ENCODE measurements around the gene CAPN10.
"Not testable (repeated sequence)": the region's sequence is repeated elsewhere in the genome, so short reads cannot be mapped to it uniquely, and the experiment has no call there.

The CAPN10 gene

GRCh38 chr2:240603081-240603835, 16.7 kb downstream of the CAPN10 start:
- no peak for DNase-seq (ENCODE audit: low read depth)

- DNase-seq (ENCODE audit: low read depth) = no peak
These were observed 17.3 kb downstream of the CAPN10 start for GRCh38 chr2:240603846-240604245.

- DNase-seq (ENCODE audit: low read depth) = no peak
These were observed 17.9 kb downstream of the CAPN10 start for GRCh38 chr2:240604291-240604938.

- no peak for DNase-seq (ENCODE audit: low read depth)
These were observed 18.6 kb downstream of the CAPN10 start for GRCh38 chr2:240604939-240605716.

GRCh38 chr2:240605867-240606743, 19.6 kb downstream of the CAPN10 start:
- no peak for DNase-seq (ENCODE audit: low read depth)

- no peak for DNase-seq (ENCODE audit: low read depth)
These were observed 25.2 kb downstream of the CAPN10 start for GRCh38 chr2:240611601-240612210.

GRCh38 chr2:240613781-240614180, 27.2 kb downstream of the CAPN10 start:
- DNase-seq (ENCODE audit: low read depth) = no peak

GRCh38 chr2:240614391-240614790, 27.9 kb downstream of the CAPN10 start:
- DNase-seq (ENCODE audit: low read depth) = no peak

GRCh38 chr2:240615396-240615795, 28.9 kb downstream of the CAPN10 start:
- no peak for DNase-seq (ENCODE audit: low read depth)

GRCh38 chr2:240615820-240616547, 29.4 kb downstream of the CAPN10 start:
- no peak for DNase-seq (ENCODE audit: low read depth)

- DNase-seq (ENCODE audit: low read depth) = not testable (repeated sequence)
These were observed 30.5 kb downstream of the CAPN10 start for GRCh38 chr2:240616860-240617666.

- DNase-seq (ENCODE audit: low read depth) = no peak
These were observed 32.2 kb downstream of the CAPN10 start for GRCh38 chr2:240618776-240619175.

GRCh38 chr2:240619506-240620148, 33.1 kb downstream of the CAPN10 start:
- no peak for DNase-seq (ENCODE audit: low read depth)

- DNase-seq (ENCODE audit: low read depth) = no peak
These were observed 33.7 kb downstream of the CAPN10 start for GRCh38 chr2:240620149-240620731.

- DNase-seq (ENCODE audit: low read depth) = no peak
These were observed 34.3 kb downstream of the CAPN10 start for GRCh38 chr2:240620859-240621258.

GRCh38 chr2:240622060-240622411, 35.5 kb downstream of the CAPN10 start:
- DNase-seq (ENCODE audit: low read depth) = no peak

- DNase-seq (ENCODE audit: low read depth) = peak; percentile 39
These were observed 36.1 kb downstream of the CAPN10 start for GRCh38 chr2:240622531-240623235.

- DNase-seq (ENCODE audit: low read depth) = no peak
These were observed 37.0 kb downstream of the CAPN10 start for GRCh38 chr2:240623531-240624010.

Measured in T follicular helper cell (primary cell).